ENCODE measurements around the gene MAPT.

The MAPT gene

DNA sequence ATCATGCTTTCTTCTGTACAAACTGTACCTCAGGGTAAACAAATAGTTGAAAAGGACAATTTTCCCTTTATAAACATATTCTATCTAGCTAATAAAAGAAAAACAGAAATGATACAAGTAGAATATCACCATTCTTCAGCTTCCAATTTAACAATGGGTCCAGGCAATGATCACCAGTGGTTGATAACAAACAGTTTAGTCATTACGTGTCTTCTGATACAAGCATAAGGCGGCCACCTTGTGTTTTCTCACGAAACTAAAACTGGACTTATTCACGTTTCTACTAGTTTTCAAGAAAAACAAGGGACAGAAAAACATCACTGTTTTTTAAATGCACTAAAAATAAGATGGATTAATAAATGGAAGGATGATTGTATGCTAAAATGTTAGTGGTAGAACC, 163.0 kb downstream of the MAPT start:
- DNase-seq (ENCODE audit: extremely low read depth, low read depth) = no peak
- H3K4me3 ChIP-seq (replicated peaks; ENCODE audit: low read depth, low read length) = no peak overlapping the region
- TF ChIP-seq, protein P1, sequence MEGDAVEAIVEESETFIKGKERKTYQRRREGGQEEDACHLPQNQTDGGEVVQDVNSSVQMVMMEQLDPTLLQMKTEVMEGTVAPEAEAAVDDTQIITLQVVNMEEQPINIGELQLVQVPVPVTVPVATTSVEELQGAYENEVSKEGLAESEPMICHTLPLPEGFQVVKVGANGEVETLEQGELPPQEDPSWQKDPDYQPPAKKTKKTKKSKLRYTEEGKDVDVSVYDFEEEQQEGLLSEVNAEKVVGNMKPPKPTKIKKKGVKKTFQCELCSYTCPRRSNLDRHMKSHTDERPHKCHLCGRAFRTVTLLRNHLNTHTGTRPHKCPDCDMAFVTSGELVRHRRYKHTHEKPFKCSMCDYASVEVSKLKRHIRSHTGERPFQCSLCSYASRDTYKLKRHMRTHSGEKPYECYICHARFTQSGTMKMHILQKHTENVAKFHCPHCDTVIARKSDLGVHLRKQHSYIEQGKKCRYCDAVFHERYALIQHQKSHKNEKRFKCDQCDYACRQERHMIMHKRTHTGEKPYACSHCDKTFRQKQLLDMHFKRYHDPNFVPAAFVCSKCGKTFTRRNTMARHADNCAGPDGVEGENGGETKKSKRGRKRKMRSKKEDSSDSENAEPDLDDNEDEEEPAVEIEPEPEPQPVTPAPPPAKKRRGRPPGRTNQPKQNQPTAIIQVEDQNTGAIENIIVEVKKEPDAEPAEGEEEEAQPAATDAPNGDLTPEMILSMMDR (IDR thresholded peaks at IDR 0.05; ENCODE audit: low read depth, low read length, missing control alignments) = no peak

DNA sequence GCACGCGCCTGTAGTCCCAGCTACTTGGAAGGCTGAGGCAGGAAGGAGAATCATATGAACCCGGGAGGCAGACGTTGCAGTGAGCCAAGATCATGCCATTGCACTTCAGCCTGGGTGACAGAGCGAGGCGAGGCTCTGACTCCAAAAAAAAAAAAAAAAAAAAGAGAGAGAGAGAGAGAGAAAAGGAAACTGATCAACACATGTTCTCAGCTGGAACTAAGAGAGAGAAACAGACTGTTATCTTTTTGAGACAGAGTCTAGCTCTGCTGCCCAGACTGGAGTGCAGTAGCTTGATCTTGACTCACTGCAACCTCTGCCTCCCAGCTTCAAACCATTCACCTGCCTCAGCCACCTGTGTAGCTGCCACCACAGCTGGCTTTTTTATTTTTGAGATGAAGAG, 165.1 kb downstream of the MAPT start:
- TF ChIP-seq, protein P1 (IDR thresholded peaks at IDR 0.05; ENCODE audit: low read depth, low read length, missing control alignments) = no peak
- no peak for DNase-seq (ENCODE audit: extremely low read depth, low read depth)
- no peak overlapping the region for H3K4me3 ChIP-seq (replicated peaks; ENCODE audit: low read depth, low read length)

DNA sequence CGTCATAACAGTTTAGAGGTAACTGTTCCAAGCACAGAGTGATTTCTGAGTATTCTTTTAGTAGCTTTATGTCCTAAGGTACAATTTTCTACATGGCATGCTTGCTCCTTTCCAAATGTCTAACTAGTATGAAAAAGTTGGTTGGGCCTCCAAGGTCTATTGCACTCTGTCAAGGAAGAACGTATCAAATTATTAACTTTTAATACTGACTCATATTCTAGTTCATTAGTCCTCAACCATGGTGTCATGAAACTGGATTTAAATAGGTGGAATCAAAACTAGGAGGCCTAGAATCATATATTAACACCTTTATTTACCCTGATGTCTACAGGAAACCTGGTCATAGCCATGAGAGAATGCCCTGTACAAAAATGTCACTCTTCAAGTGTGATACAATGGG, 166.1 kb downstream of the MAPT start:
- no peak overlapping the region for H3K4me3 ChIP-seq (replicated peaks; ENCODE audit: low read depth, low read length)
- TF ChIP-seq, protein P1 (IDR thresholded peaks at IDR 0.05; ENCODE audit: low read depth, low read length, missing control alignments) = no peak
- no peak for DNase-seq (ENCODE audit: extremely low read depth, low read depth)

DNA sequence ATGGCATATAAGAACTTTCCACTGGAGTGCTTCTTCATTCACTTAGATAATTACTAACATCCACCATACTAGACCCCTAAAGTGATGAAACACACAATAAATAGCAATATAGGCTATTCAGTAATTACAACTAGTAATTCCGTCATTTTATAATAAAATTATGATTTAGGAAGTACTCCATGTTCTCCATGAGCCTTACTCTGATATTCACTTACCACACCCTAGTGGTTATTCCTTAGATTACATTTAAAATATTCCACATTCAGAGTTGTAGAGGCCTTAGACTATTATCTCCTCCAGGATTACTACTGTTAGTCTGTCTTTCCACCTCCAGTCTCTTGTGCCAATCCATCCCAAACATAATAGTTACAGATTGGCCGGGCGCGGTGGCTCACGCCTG, 167.1 kb downstream of the MAPT start:
- TF ChIP-seq, protein P1 (IDR thresholded peaks at IDR 0.05; ENCODE audit: low read depth, low read length, missing control alignments) = no peak
- no peak overlapping the region for H3K4me3 ChIP-seq (replicated peaks; ENCODE audit: low read depth, low read length)
- no peak for DNase-seq (ENCODE audit: extremely low read depth, low read depth)

DNA sequence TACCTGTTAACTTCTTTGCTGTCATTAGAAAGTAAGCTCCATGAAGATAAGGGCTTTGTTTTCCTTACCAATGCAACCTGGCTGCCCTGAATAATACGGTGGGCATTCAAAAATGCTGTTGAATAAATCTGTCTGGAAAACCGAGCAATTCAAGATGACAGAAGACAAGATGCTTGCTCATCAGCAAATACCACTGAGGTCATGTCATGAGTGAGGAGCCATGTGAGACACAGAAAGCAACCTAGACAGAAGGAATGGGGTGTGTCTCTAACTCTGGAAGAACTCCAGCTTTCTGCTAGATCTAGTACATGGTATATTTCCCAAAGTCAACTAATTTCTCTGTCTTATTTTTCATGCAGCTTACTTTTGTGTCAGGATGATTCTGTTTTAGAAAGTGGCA, 168.9 kb downstream of the MAPT start:
- no peak overlapping the region for H3K4me3 ChIP-seq (replicated peaks; ENCODE audit: low read depth, low read length)
- TF ChIP-seq, protein P1 (IDR thresholded peaks at IDR 0.05; ENCODE audit: low read depth, low read length, missing control alignments) = no peak
- DNase-seq (ENCODE audit: extremely low read depth, low read depth) = no peak

DNA sequence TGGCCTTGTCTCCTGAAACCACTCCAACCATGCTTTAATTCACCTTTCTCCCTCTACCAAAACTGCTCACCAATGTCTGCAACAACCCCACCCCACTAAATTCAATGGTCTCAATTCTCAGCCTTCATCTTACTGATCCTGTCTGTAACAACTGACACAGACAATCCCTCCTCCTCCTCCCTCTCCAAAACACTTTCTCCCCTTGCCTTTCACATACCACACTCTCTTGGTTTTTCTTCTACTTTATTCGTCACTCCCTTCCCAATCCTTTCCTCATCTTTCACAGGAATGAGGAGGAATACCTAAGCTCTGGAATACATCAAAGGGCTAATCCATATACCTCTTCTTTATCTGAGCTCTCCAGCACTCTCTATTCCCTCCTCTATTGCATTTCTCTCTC, 170.1 kb downstream of the MAPT start:
- TF ChIP-seq, protein P1 (IDR thresholded peaks at IDR 0.05; ENCODE audit: low read depth, low read length, missing control alignments) = no peak
- DNase-seq (ENCODE audit: extremely low read depth, low read depth) = no peak
- H3K4me3 ChIP-seq (replicated peaks; ENCODE audit: low read depth, low read length) = no peak overlapping the region

DNA sequence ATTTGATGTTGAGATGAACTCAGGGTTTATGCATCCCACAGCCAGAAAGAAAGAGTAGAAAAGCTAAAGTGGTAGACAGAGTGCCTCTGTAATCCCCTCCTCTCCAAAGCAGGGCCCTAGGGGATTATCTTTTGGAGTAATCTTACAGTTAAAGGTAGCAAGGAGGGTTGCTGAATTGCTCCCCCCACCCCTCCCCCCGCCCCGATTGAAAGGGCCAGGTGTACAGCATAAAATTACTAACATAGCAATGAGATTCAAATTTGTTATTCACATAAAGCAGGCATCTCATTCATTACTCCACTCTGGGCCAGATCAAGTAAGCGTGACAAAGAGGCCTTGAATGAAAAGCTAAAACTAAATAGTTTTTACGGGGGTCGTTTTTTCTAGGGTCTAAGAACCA, 177.4 kb downstream of the MAPT start:
- TF ChIP-seq, protein P1 (IDR thresholded peaks at IDR 0.05; ENCODE audit: low read depth, low read length, missing control alignments) = no peak
- no peak for DNase-seq (ENCODE audit: extremely low read depth, low read depth)

More for the DNA sequence above, 177.4 kb downstream of the MAPT start:
- H3K4me3 ChIP-seq (replicated peaks; ENCODE audit: low read depth, low read length) = no peak overlapping the region

Measured in HFF-Myc (cell line).